CD4-positive, alpha-beta T cell treated with Interleukin-21 for 1 hour (primary cell): Measurements from ENCODE around the gene TMSB15A.
"Not testable (repeated sequence)": the region's sequence is repeated elsewhere in the genome, so short reads cannot be mapped to it uniquely, and the experiment has no call there.

Experiments
- DNase-seq: peaks from one replicate; pipeline ENCODE4 v3.0.0-alpha.2; 2020

The TMSB15A gene

GRCh38 chrX:102515975-102516941 lies at the start of gene TMSB15A:
TSS of gene TMSB15A (minus strand) at chrX:102516739.
- DNase-seq = peak; percentile 51

GRCh38 chrX:102560423-102561068 lies 44.0 kb upstream of the TMSB15A start:
- no peak for DNase-seq

GRCh38 chrX:102558607-102559006 lies 42.1 kb upstream of the TMSB15A start:
- no peak for DNase-seq

GRCh38 chrX:102548231-102548630 lies 31.7 kb upstream of the TMSB15A start:
- no peak for DNase-seq

- peak; percentile 0 for DNase-seq
These were observed 30.4 kb upstream of the TMSB15A start for GRCh38 chrX:102546828-102547493.

GRCh38 chrX:102546175-102546574 lies 29.6 kb upstream of the TMSB15A start:
- not testable (repeated sequence) for DNase-seq

- no peak for DNase-seq
These were observed 19.4 kb upstream of the TMSB15A start for GRCh38 chrX:102535958-102536357.

- no peak for DNase-seq
These were observed 787 bp upstream of the TMSB15A start for GRCh38 chrX:102517326-102517725.

GRCh38 chrX:102514536-102514935 lies 2.0 kb downstream of the TMSB15A start:
- DNase-seq = no peak

GRCh38 chrX:102498732-102499131 lies 17.8 kb downstream of the TMSB15A start:
- DNase-seq = no peak

- DNase-seq = no peak
These were observed 24.8 kb downstream of the TMSB15A start for GRCh38 chrX:102491766-102492165.

GRCh38 chrX:102478765-102479164 lies 37.8 kb downstream of the TMSB15A start:
- DNase-seq = not testable (repeated sequence)

GRCh38 chrX:102471762-102472220 lies 44.7 kb downstream of the TMSB15A start, which contains the start of gene TCP11X2:
TSS of gene TCP11X2 (minus strand) at chrX:102471812.
- DNase-seq = not testable (repeated sequence)

GRCh38 chrX:102470215-102470614 lies 46.3 kb downstream of the TMSB15A start:
- DNase-seq = not testable (repeated sequence)
